HG03066 (cell line): ENCODE data around the gene MYO18B.

ENCODE experiments used
- ATAC-seq: cut with Tn5 transposase; IDR thresholded peaks from one replicate; pipeline ENCODE4 v1.9.1; 2021; ENCODE audit warnings: low read depth; ENCODE audit not compliant: unreplicated experiment

Gene MYO18B

GRCh38 chr22:25930788-25931310 is 188.9 kb downstream of the MYO18B start:
- no peak for ATAC-seq

GRCh38 chr22:25933158-25933788 is 191.3 kb downstream of the MYO18B start:
- ATAC-seq = no peak

- ATAC-seq = no peak
These were observed 193.5 kb downstream of the MYO18B start for GRCh38 chr22:25935266-25936058.

- ATAC-seq = no peak
These were observed 196.2 kb downstream of the MYO18B start for GRCh38 chr22:25938151-25938550.

GRCh38 chr22:25939384-25939783 is 197.4 kb downstream of the MYO18B start:
- no peak for ATAC-seq

GRCh38 chr22:25940479-25940878 is 198.5 kb downstream of the MYO18B start:
- ATAC-seq = no peak

GRCh38 chr22:25941365-25941960 is 199.5 kb downstream of the MYO18B start:
- ATAC-seq = no peak

- ATAC-seq = no peak
These were observed 200.3 kb downstream of the MYO18B start for GRCh38 chr22:25942115-25942855.

GRCh38 chr22:25942856-25943411 is 200.9 kb downstream of the MYO18B start:
- no peak for ATAC-seq

GRCh38 chr22:25950111-25950510 is 208.1 kb downstream of the MYO18B start:
- ATAC-seq = no peak

- no peak for ATAC-seq
These were observed 211.3 kb downstream of the MYO18B start for GRCh38 chr22:25953276-25953675.

- no peak for ATAC-seq
These were observed 211.9 kb downstream of the MYO18B start for GRCh38 chr22:25953919-25954318.

GRCh38 chr22:25955323-25955722 is 213.3 kb downstream of the MYO18B start:
- ATAC-seq = no peak

GRCh38 chr22:25956801-25957200 is 214.8 kb downstream of the MYO18B start:
- no peak for ATAC-seq

GRCh38 chr22:25959818-25960774 is 218.1 kb downstream of the MYO18B start:
- no peak for ATAC-seq

GRCh38 chr22:25961699-25962098 is 219.7 kb downstream of the MYO18B start:
- no peak for ATAC-seq

- ATAC-seq = no peak
These were observed 220.7 kb downstream of the MYO18B start for GRCh38 chr22:25962711-25963110.

- no peak for ATAC-seq
These were observed 223.2 kb downstream of the MYO18B start for GRCh38 chr22:25964961-25965730.

GRCh38 chr22:25966448-25966913 is 224.5 kb downstream of the MYO18B start:
- ATAC-seq = no peak
